Stimulated activated CD4-positive, alpha-beta T cell treated with anti-CD3 and anti-CD28 coated beads, Interleukin-15, amount 100 ng/mL, for 1 hour (primary cell): ENCODE data around the gene MERTK.

Experiments used
- DNase-seq, 2 donors: peaks; one replicate each; pipeline ENCODE4 v3.0.0-alpha.2; 2020; ENCODE audit warnings: low read depth in 1 of 2, low spot score in 1 of 2

The MERTK gene

DNA sequence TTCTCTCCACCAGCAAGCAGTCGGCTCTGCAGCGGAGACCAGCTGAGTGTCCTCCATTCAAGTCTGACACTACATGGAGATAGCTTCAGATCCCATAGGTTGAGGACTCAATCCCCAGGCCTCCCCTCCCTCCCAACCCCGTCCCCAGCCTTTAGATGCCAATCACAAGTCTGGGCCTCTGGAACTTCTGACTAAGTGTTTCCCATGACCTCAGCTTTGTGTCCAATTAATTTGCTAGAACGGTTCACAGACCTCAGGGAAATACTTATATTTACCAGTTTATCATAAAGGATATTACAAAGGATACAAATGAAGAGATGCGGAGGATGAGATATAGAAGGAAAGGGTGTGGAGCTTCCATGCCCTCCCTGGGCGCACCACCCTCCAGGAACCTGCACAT, 77.4 kb downstream of the MERTK start:
- DNase-seq: no peak

DNA sequence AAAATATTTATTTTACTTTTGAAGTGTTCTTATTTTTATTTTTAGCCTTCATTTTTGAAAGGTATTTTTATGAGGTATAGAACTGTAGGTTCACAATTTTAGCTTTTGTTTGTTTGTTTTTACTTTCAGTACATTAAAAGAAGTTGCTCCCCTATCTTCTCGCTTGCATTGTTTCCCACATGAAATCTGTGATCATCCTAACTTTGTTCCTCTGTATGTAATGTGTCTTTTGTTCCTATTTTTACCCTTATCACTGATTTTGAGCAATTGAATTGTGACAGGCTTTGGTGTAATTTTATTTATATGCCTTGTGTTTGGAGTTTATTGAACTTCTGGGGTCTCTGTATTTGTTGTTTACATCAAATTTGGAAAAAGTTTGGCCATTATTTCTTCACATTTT, 78.8 kb downstream of the MERTK start:
- DNase-seq: no peak

DNA sequence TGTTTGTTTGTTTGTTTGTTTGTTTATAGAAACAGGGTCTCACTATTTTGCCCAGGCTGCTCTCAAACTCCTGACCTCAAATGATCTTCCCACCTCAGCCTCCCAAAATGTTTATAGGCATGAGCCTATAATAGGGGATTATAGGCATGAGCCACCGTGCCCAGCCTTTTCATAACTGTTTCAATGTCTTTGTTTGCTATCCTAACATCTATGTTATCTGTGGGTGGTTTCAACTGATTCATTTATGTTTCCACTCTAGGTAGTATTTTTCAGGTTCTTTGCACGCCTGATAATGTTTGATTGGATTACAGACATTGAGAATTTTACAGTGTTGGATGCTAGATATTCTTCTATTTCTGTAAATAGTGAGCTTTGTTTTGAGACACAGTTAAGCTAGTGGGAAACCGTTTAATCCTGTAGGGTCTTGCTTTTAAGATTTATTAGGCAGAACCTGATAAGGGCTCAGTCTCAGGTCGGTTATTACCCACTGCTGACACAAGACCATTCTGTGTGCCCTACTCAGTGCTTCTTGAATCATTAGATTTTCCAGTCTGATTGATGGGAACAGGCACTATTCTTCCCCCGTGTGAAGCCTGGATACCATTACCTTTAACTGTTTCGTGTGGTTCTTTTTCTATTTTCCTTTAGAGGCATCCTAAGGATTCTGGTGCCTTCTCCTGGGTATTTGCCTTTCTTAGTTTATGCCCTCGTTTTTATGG, 80.2 kb downstream of the MERTK start:
- no peak for DNase-seq

GRCh38 chr2:111981666-111982065, 83.3 kb downstream of the MERTK start:
- DNase-seq: no peak

GRCh38 chr2:111982822-111983221, 84.4 kb downstream of the MERTK start:
- no peak for DNase-seq

GRCh38 chr2:111983478-111984212, 85.2 kb downstream of the MERTK start:
- no peak for DNase-seq

DNA sequence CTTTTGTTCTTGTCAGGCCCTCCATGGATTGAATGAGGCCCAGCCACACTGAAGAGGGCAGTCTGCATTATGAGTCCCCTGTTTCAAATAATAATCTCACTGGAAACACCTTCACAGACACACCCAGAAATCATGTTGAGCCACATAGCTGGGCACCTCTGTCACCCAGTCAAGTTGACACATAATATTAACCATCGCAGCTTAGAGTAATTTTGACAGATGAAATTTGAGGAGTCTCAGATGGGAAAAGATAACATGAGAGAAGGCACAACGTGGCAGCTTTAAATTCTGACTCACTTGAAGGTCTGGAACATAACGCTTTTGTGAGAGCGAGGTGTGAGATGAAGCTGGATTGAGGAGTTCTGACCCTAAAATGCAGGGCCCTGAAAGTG, 85.8 kb downstream of the MERTK start:
- DNase-seq: no peak

DNA sequence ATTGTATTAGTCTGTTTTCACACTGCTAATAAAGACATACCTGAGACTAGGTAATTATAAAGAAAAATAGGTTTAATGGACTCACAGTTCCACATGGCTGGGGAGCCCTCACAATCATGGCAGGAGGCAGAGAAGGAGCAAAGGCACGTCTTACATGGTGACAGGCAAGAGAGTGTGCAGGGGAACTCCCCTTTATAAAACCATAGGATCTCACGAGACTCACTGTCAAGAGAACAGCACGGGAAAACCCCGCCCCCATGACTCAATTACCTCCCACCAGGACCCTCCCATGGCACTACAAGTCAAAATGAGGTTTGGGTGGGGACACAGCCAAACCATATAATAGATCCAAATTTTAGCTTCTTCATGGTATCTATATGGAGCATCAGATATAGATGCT, 87.1 kb downstream of the MERTK start:
- no peak for DNase-seq

DNA sequence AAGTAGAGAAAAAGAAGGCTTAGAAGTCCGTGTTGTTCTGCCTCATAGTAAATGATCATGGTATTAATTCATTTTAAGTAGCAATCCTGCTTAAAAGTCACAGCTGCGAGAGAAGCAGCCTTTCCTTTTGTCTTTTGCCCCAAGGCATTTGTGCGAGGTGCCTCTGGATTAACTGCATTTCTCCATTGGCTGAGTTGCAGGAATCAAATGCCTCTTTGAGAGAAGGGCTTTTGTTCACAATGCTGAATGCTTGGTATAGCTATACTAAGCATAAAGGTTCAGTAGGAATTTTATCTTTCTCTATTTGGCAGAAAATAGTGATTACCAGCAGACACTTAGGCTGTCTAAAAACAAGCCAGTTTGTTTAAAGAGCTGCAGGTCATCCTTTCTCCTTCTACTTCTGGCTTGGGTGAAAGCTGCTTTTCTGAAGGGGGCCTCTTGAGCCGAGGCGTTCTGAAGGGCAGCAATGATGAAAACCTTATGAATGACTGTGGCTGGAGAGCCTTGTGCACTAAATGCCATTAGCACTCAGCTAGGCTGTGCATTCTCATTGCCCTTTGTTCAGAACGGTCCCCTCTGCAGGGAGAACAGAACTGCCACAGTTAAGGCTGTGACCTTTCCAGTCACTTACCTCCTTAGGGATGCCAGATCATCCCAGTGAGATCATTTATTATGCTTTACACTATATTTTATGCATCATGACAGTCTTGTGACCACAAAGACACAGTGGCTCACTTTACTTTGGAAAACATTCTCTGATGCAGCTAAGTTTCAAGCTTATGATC, 87.9 kb downstream of the MERTK start:
- DNase-seq: no peak

GRCh38 chr2:111990375-111990774, 92.0 kb downstream of the MERTK start:
- DNase-seq: no peak

- DNase-seq: no peak
These were observed 92.4 kb downstream of the MERTK start for GRCh38 chr2:111990856-111991255.

DNA sequence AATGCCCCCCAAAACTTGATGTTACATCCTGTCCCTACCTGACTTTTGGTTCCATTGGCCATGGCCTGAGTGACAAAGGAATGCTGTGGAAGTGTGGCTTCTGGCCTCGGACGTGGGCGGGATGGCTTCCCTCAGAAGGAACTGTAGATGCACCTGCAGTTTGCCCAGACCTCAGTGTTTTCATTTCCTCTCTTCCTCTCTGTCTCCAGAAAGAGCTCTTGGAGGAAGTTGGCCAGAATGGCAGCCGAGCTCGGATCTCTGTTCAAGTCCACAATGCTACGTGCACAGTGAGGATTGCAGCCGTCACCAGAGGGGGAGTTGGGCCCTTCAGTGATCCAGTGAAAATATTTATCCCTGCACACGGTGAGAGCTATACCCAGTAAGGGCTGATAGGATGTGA, 95.6 kb downstream of the MERTK start:
- no peak for DNase-seq

DNA sequence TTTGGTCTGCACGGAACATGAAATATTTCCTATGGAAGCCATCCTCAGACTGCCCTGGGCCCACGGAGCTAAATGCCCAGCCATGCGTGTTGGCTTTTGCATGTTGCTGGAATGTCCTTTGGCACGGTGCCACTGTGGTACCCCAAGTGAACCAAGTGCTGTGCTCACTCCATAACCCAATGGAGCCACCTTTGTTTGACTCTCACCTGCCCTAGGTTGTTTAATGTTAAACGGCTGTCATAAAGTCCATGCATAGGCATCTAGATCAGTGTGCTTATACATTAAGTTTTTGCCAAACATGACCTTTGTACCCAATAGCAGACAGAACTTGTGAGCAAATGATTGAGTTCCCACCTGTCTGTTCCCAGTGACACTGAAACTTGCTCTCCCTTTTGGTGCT, 96.7 kb downstream of the MERTK start:
- no peak for DNase-seq

GRCh38 chr2:111999809-112000208, 101.4 kb downstream of the MERTK start:
- no peak for DNase-seq

- DNase-seq: no peak
These were observed 102.2 kb downstream of the MERTK start for GRCh38 chr2:112000399-112001135.

GRCh38 chr2:112001136-112001715, 102.8 kb downstream of the MERTK start:
- no peak for DNase-seq

GRCh38 chr2:112001942-112002341, 103.5 kb downstream of the MERTK start:
- DNase-seq: no peak

GRCh38 chr2:112003576-112004252, 105.3 kb downstream of the MERTK start:
- no peak for DNase-seq

- DNase-seq: no peak
These were observed 105.8 kb downstream of the MERTK start for GRCh38 chr2:112004253-112004645.

- DNase-seq: no peak
These were observed 107.1 kb downstream of the MERTK start for GRCh38 chr2:112005406-112006075.
